ENCODE data around the gene PCSK5. TPM values are rescaled to one million over a fixed set of nuclear protein-coding genes. Genes with fewer than 3 reads are reported as not detected.

The PCSK5 gene
- total RNA-seq, 1 experiment from 2014 or later: 6.9 TPM

- no peak overlapping the region for H3K4me2 ChIP-seq (ENCODE audit: low read length)
- H4K20me1 ChIP-seq (ENCODE audit: insufficient read depth): no peaks in the 10 kb centered on the region
- DNase-seq (ENCODE audit: low read depth, low spot score) (no peak), ATAC-seq (no peak)
- no peak overlapping the region for H3K4me3 ChIP-seq (replicated peaks in 1 of 2; ENCODE audit: low read depth in 1 of 2, low read length in 2 of 2)
- peaks cover 4 to 7% of the 10 kb centered on the region in 2 experiments; a peak in 2 of 4 replicates for H3K4me1 ChIP-seq (ENCODE audit: control insufficient read depth in 1 of 2, insufficient read depth in 2 of 2, low read length in 2 of 2)
- intact Hi-C loops (cut with micrococcal nuclease): no loop called here
- ChIA-PET CTCF (no interaction called here), POLR2A (no interaction called here), RAD21 (ENCODE audit: low non-redundant PET in 1 of 2, low total read pairs in 2 of 2, uncharacterized antibody in 2 of 2, unreplicated experiment in 2 of 2) (no interaction called here)
- H3K27me3 ChIP-seq (ENCODE audit: insufficient read depth, low read length): no peaks in the 10 kb centered on the region
- TF ChIP-seq ELF1 (IDR thresholded peaks at IDR 0.05; ENCODE audit: borderline replicate concordance, low read depth) (no peak), ZFX (IDR thresholded peaks at IDR 0.05) (no peak), RAD21 (IDR thresholded peaks at IDR 0.05; ENCODE audit: low read depth) (no peak), TCF7L2 (IDR thresholded peaks at IDR 0.05; ENCODE audit: borderline replicate concordance, extremely low read depth, insufficient read depth, insufficient read length) (no peak), REST (IDR thresholded peaks at IDR 0.05; ENCODE audit: low read depth) (no peak), CBX3 (IDR thresholded peaks at IDR 0.05; ENCODE audit: low read depth) (no peak), EGR1 (IDR thresholded peaks at IDR 0.05; ENCODE audit: low read depth) (no peak), FOSL1 (IDR thresholded peaks at IDR 0.05; ENCODE audit: low read depth) (no peak), POLR2AphosphoS5 (IDR thresholded peaks at IDR 0.05; ENCODE audit: low read depth, low read length) (no peak)
- H3K79me2 ChIP-seq (ENCODE audit: insufficient read depth, low read length): peaks cover 14% of the 10 kb centered on the region
- BruUV-seq (replicated peaks): no TSS peak
- H3K9me2 ChIP-seq (ENCODE audit: insufficient read depth): no peaks in the 10 kb centered on the region
- no peaks in the 10 kb centered on the region for H3K36me3 ChIP-seq (ENCODE audit: control insufficient read depth in 1 of 2, insufficient read depth in 2 of 2, low read length in 2 of 2)
- H2AFZ ChIP-seq (ENCODE audit: low read depth, low read length, poor library complexity, severe bottlenecking): no peak overlapping the region
- no peak overlapping the region for H3K9ac ChIP-seq (ENCODE audit: low read length)
- no peaks in the 10 kb centered on the region for H3K9me3 ChIP-seq (ENCODE audit: control insufficient read depth in 1 of 2, insufficient read depth in 1 of 2, low read depth in 1 of 2, low read length in 2 of 2)
- H3K27ac ChIP-seq (ENCODE audit: low read depth, low read length): no peak overlapping the region
These were observed 4.6 kb downstream of the PCSK5 start for GRCh38 chr9:75895112-75895511.
